HG03432 (cell line): ENCODE measurements around the gene TMEM132D.
"Not testable (repeated sequence)": the region's sequence is repeated elsewhere in the genome, so short reads cannot be mapped to it uniquely, and the experiment has no call there.

Experiments used
- ATAC-seq: cut with Tn5 transposase; IDR thresholded peaks from one replicate; pipeline ENCODE4 v1.9.1; 2021; ENCODE audit warnings: mild to moderate bottlenecking, moderate library complexity; ENCODE audit not compliant: unreplicated experiment

Gene TMEM132D

GRCh38 chr12:129903956-129904829, at the start of gene TMEM132D:
Gene TMEM132D (minus strand): TSS chr12:129904025.
- no peak for ATAC-seq

GRCh38 chr12:129949651-129950050, 45.8 kb upstream of the TMEM132D start:
- no peak for ATAC-seq

- no peak for ATAC-seq
These were observed 37.8 kb upstream of the TMEM132D start for GRCh38 chr12:129941618-129942017.

GRCh38 chr12:129938089-129938488, 34.3 kb upstream of the TMEM132D start:
- no peak for ATAC-seq

- ATAC-seq = no peak
These were observed 33.6 kb upstream of the TMEM132D start for GRCh38 chr12:129937426-129937825.

- ATAC-seq = no peak
These were observed 24.8 kb upstream of the TMEM132D start for GRCh38 chr12:129928643-129929042.

- no peak for ATAC-seq
These were observed 23.6 kb upstream of the TMEM132D start for GRCh38 chr12:129927316-129927900.

- peak; percentile 90 for ATAC-seq
These were observed 7.7 kb upstream of the TMEM132D start for GRCh38 chr12:129911428-129912049.

- no peak for ATAC-seq
These were observed 5.5 kb upstream of the TMEM132D start for GRCh38 chr12:129909051-129910020.

GRCh38 chr12:129903092-129903945, 506 bp downstream of the TMEM132D start:
- no peak for ATAC-seq

GRCh38 chr12:129902371-129903091, 1.3 kb downstream of the TMEM132D start:
- ATAC-seq = no peak

GRCh38 chr12:129901254-129901653, 2.6 kb downstream of the TMEM132D start:
- ATAC-seq = no peak

- ATAC-seq = no peak
These were observed 3.5 kb downstream of the TMEM132D start for GRCh38 chr12:129900306-129900705.

- ATAC-seq = not testable (repeated sequence)
These were observed 4.8 kb downstream of the TMEM132D start for GRCh38 chr12:129899045-129899444.

- no peak for ATAC-seq
These were observed 10.1 kb downstream of the TMEM132D start for GRCh38 chr12:129893691-129894090.

- ATAC-seq = no peak
These were observed 16.7 kb downstream of the TMEM132D start for GRCh38 chr12:129887101-129887500.

GRCh38 chr12:129886541-129886940, 17.3 kb downstream of the TMEM132D start:
- no peak for ATAC-seq

GRCh38 chr12:129885287-129885686, 18.5 kb downstream of the TMEM132D start:
- no peak for ATAC-seq

GRCh38 chr12:129877411-129877810, 26.4 kb downstream of the TMEM132D start:
- no peak for ATAC-seq
